ENCODE results near the gene SRSF10. TPM values are rescaled to one million over a fixed set of nuclear protein-coding genes. Genes with fewer than 3 reads are reported as not detected.

SRSF10 gene
- total and polyA plus RNA-seq, 9 of the 15 experiments (the other 6 are each of a cell fraction or from before 2014, with no cell fraction given) = 154 to 264 (median 205) TPM

- TF ChIP-seq ZHX1 (conservative IDR thresholded peaks at IDR 0.05; ENCODE audit: low read length) = peak; percentile 96
- TF ChIP-seq ZNF41 (CRISPR knock-in tag; conservative IDR thresholded peaks at IDR 0.05) = peak; percentile 63; the same call in 1 of the 2 replicates
- TF ChIP-seq ZNF57 (CRISPR knock-in tag; IDR thresholded peaks at IDR 0.05) = no peak
- peak; percentile 51; the same call in 1 of the 2 replicates for TF ChIP-seq ZNF444 (CRISPR knock-in tag; IDR thresholded peaks at IDR 0.05)
- TF ChIP-seq BRD9 (IDR thresholded peaks at IDR 0.05; ENCODE audit: low read depth, partially characterized antibody) = peak; percentile 84
- TF ChIP-seq RBM25 (IDR thresholded peaks at IDR 0.05; ENCODE audit: low read depth, low read length, severe bottlenecking) = peak; percentile 95
- no peak for TF ChIP-seq MCM7 (IDR thresholded peaks at IDR 0.05)
- peak; percentile 70 to 79 for TF ChIP-seq TRIM24 (IDR thresholded peaks at IDR 0.05)
- TF ChIP-seq, protein P1, sequence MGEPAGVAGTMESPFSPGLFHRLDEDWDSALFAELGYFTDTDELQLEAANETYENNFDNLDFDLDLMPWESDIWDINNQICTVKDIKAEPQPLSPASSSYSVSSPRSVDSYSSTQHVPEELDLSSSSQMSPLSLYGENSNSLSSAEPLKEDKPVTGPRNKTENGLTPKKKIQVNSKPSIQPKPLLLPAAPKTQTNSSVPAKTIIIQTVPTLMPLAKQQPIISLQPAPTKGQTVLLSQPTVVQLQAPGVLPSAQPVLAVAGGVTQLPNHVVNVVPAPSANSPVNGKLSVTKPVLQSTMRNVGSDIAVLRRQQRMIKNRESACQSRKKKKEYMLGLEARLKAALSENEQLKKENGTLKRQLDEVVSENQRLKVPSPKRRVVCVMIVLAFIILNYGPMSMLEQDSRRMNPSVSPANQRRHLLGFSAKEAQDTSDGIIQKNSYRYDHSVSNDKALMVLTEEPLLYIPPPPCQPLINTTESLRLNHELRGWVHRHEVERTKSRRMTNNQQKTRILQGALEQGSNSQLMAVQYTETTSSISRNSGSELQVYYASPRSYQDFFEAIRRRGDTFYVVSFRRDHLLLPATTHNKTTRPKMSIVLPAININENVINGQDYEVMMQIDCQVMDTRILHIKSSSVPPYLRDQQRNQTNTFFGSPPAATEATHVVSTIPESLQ (CRISPR knock-in tag; IDR thresholded peaks at IDR 0.05) = peak; percentile 11; the same call in 1 of the 2 replicates
- TF ChIP-seq, protein P2, sequence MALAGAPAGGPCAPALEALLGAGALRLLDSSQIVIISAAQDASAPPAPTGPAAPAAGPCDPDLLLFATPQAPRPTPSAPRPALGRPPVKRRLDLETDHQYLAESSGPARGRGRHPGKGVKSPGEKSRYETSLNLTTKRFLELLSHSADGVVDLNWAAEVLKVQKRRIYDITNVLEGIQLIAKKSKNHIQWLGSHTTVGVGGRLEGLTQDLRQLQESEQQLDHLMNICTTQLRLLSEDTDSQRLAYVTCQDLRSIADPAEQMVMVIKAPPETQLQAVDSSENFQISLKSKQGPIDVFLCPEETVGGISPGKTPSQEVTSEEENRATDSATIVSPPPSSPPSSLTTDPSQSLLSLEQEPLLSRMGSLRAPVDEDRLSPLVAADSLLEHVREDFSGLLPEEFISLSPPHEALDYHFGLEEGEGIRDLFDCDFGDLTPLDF (CRISPR knock-in tag; IDR thresholded peaks at IDR 0.05) = peak; percentile 97
- TF ChIP-seq PRPF4 (IDR thresholded peaks at IDR 0.05; ENCODE audit: insufficient read depth, low read depth, low read length, poor library complexity, severe bottlenecking) = peak; percentile 98
- TF ChIP-seq BHLHE40 (IDR thresholded peaks at IDR 0.05; ENCODE audit: low read length) = peak; percentile 65
- TF ChIP-seq C11orf30 (IDR thresholded peaks at IDR 0.05; ENCODE audit: low read depth) = peak; percentile 82
- TF ChIP-seq ELF2 (CRISPR knock-in tag; IDR thresholded peaks at IDR 0.05) = 0 out of 2 replicates have a peak, but pooled peaks have one; percentile 39
- TF ChIP-seq SOX6 (IDR thresholded peaks at IDR 0.05) = no peak; the same call in 1 of the 2 replicates
- peak; percentile 57 for TF ChIP-seq RFX1 (IDR thresholded peaks at IDR 0.05)
- peak in 1 of 2 experiments; percentile 25; a peak in 2 of 4 replicates for TF ChIP-seq SRF (CRISPR knock-in tag; IDR thresholded peaks at IDR 0.05)
- TF ChIP-seq, protein P3, sequence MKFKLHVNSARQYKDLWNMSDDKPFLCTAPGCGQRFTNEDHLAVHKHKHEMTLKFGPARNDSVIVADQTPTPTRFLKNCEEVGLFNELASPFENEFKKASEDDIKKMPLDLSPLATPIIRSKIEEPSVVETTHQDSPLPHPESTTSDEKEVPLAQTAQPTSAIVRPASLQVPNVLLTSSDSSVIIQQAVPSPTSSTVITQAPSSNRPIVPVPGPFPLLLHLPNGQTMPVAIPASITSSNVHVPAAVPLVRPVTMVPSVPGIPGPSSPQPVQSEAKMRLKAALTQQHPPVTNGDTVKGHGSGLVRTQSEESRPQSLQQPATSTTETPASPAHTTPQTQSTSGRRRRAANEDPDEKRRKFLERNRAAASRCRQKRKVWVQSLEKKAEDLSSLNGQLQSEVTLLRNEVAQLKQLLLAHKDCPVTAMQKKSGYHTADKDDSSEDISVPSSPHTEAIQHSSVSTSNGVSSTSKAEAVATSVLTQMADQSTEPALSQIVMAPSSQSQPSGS (CRISPR knock-in tag; IDR thresholded peaks at IDR 0.05) = peak; percentile 64; the same call in 1 of the 2 replicates
- TF ChIP-seq HOXB6 (CRISPR knock-in tag; IDR thresholded peaks at IDR 0.05; ENCODE audit: borderline replicate concordance) = no peak
- peak in 1 of 2 experiments; percentile 85; a peak in 2 of 4 replicates for TF ChIP-seq HDAC1 (IDR thresholded peaks at IDR 0.05)
These were observed at the start of gene SRSF10 (continued) for GRCh38 chr1:23979881-23980727.

Data from K562 (cell line).